ENCODE results near the gene API5. TPM values are rescaled to one million over a fixed set of nuclear protein-coding genes. Genes with fewer than 3 reads are reported as not detected.
A peak's percentile ranks its signal among the peaks of the same experiment; 100 is the strongest.

API5 gene
- polyA plus RNA-seq, 1 of the 3 experiments (the other 2 are of a cell fraction): 80.9 TPM

GRCh38 chr11:43270468-43270867, 41.3 kb upstream of the API5 start:
- no peak overlapping the region for H3K4me3 ChIP-seq (ENCODE audit: low read depth in 2 of 2, low read length in 1 of 2)
- 28% methylated on average over 2 of the region's 2 CpGs for WGBS (ENCODE audit: low lambda C conversion rate)
- H2AFZ ChIP-seq (ENCODE audit: low read depth): no peak overlapping the region
- no peak overlapping the region for H3K4me2 ChIP-seq
- H3K36me3 ChIP-seq (replicated peaks in 1 of 2; ENCODE audit: control insufficient read depth in 1 of 2, insufficient read depth in 2 of 2, low read length in 1 of 2): no peaks in the 10 kb centered on the region
- H3K27me3 ChIP-seq (ENCODE audit: insufficient read depth): no peaks in the 10 kb centered on the region
- no peaks in the 10 kb centered on the region for H4K20me1 ChIP-seq (ENCODE audit: insufficient read depth)
- POLR2A ChIA-PET: no interaction called here
- H3K4me1 ChIP-seq (ENCODE audit: control insufficient read depth in 1 of 2, insufficient read depth in 2 of 2, low read depth in 1 of 2, low read length in 1 of 2): peaks cover 0 to 19% of the 10 kb centered on the region in 2 experiments; a peak in 2 of 4 replicates
- H3K79me2 ChIP-seq (ENCODE audit: insufficient read depth): no peaks in the 10 kb centered on the region
- H3K9me3 ChIP-seq: no peaks in the 10 kb centered on the region
- no peaks in the 10 kb centered on the region for H3F3A ChIP-seq (replicated peaks; ENCODE audit: insufficient read depth)
- TF ChIP-seq JUND (IDR thresholded peaks at IDR 0.05): no peak
- no peak for TF ChIP-seq GATA2 (CRISPR knock-in tag; IDR thresholded peaks at IDR 0.05)
- no peak for TF ChIP-seq RXRA (IDR thresholded peaks at IDR 0.05; ENCODE audit: borderline replicate concordance, low read depth)
- TF ChIP-seq EP300 (IDR thresholded peaks at IDR 0.05; ENCODE audit: borderline replicate concordance in 1 of 2, low read depth in 1 of 2, low read length in 1 of 2): no peak
- no peak for TF ChIP-seq RFX5 (IDR thresholded peaks at IDR 0.05; ENCODE audit: low read length)
- no peak for TF ChIP-seq POLR2AphosphoS5 (IDR thresholded peaks at IDR 0.05; ENCODE audit: low read depth, low read length)
- no peak for TF ChIP-seq RAD21 (IDR thresholded peaks at IDR 0.05; ENCODE audit: low read length)
- no peak for TF ChIP-seq TAF1 (IDR thresholded peaks at IDR 0.05; ENCODE audit: borderline replicate concordance, low read depth, low read length)
- no peak for TF ChIP-seq MXI1 (IDR thresholded peaks at IDR 0.05; ENCODE audit: low read depth, low read length)
- H3K9ac ChIP-seq: no peak overlapping the region
- no peaks in the 10 kb centered on the region for H3K9me2 ChIP-seq
- DNase-seq: no peak
- H3K27ac ChIP-seq (ENCODE audit: low read depth in 2 of 2, low read length in 1 of 2): no peak overlapping the region
- CTCF ChIA-PET: interaction anchor here (2.0 kb wide), 1 partner anchor 13 kb away, joined by 14 read pairs; no protein-coding TSS in a partner anchor

- ChIA-PET POLR2A (interaction anchor here (0.8 kb wide), 1 partner anchor 1613 kb away, joined by 3 read pairs; no protein-coding TSS in a partner anchor), CTCF (interaction anchor here (0.6 to 4.0 kb wide), 36 partner anchors 8 to 1818 kb away, joined by 3 to 28 read pairs (median 3); partner anchors contain the start of gene API5)
- Histone ChIP-seq H4K20me1 (ENCODE audit: insufficient read depth) (no peaks in the 10 kb centered on the region), H3K4me1 (ENCODE audit: control insufficient read depth in 1 of 2, insufficient read depth in 2 of 2, low read depth in 1 of 2, low read length in 1 of 2) (peaks cover 4 to 16% of the 10 kb centered on the region in 2 experiments; a peak in 2 of 4 replicates), H3K9me3 (no peaks in the 10 kb centered on the region), H3K27ac (ENCODE audit: low read depth in 2 of 2, low read length in 1 of 2) (no peak overlapping the region; a peak in 1 of 4 replicates), H3K36me3 (replicated peaks in 1 of 2; ENCODE audit: control insufficient read depth in 1 of 2, insufficient read depth in 2 of 2, low read length in 1 of 2) (no peaks in the 10 kb centered on the region), H2AFZ (ENCODE audit: low read depth) (no peak overlapping the region), H3K9ac (no peak overlapping the region), H3K79me2 (ENCODE audit: insufficient read depth) (no peaks in the 10 kb centered on the region), H3F3A (replicated peaks; ENCODE audit: insufficient read depth) (no peaks in the 10 kb centered on the region), H3K4me2 (no peak overlapping the region), H3K4me3 (ENCODE audit: low read depth in 2 of 2, low read length in 1 of 2) (no peak overlapping the region), H3K27me3 (ENCODE audit: insufficient read depth) (no peaks in the 10 kb centered on the region), H3K9me2 (no peaks in the 10 kb centered on the region)
- WGBS (ENCODE audit: low lambda C conversion rate): 14% methylated on average over 9 of the region's 9 CpGs
- TF ChIP-seq YY1 (IDR thresholded peaks at IDR 0.05; ENCODE audit: low read depth) (no peak), REST (IDR thresholded peaks at IDR 0.05; ENCODE audit: low read depth, low read length) (no peak), RAD21 (IDR thresholded peaks at IDR 0.05; ENCODE audit: low read length) (peak; percentile 84), FOXM1 (IDR thresholded peaks at IDR 0.05; ENCODE audit: low read depth) (no peak), CTCF (IDR thresholded peaks at IDR 0.05) (peak; percentile 53), RXRA (IDR thresholded peaks at IDR 0.05; ENCODE audit: borderline replicate concordance, low read depth) (no peak), SMC3 (IDR thresholded peaks at IDR 0.05; ENCODE audit: low read depth, low read length) (peak; percentile 21; the same call in 1 of the 2 replicates), USF2 (IDR thresholded peaks at IDR 0.05; ENCODE audit: borderline replicate concordance, low read depth, low read length) (no peak), EP300 (IDR thresholded peaks at IDR 0.05; ENCODE audit: borderline replicate concordance in 1 of 2, low read depth in 1 of 2, low read length in 1 of 2) (no peak), NRF1 (IDR thresholded peaks at IDR 0.05; ENCODE audit: low read depth, low read length) (no peak)
- peak; percentile 59 for DNase-seq
These were observed 33.4 kb upstream of the API5 start for GRCh38 chr11:43278193-43278956.
